GM19035 (cell line): Measurements from ENCODE around the gene SCAP.
"Not testable (repeated sequence)": the region's sequence is repeated elsewhere in the genome, so short reads cannot be mapped to it uniquely, and the experiment has no call there.

Experiments
- ATAC-seq: cut with Tn5 transposase; IDR thresholded peaks from one replicate; pipeline ENCODE4 v1.9.1; 2021; ENCODE audit not compliant: unreplicated experiment

Gene SCAP

DNA sequence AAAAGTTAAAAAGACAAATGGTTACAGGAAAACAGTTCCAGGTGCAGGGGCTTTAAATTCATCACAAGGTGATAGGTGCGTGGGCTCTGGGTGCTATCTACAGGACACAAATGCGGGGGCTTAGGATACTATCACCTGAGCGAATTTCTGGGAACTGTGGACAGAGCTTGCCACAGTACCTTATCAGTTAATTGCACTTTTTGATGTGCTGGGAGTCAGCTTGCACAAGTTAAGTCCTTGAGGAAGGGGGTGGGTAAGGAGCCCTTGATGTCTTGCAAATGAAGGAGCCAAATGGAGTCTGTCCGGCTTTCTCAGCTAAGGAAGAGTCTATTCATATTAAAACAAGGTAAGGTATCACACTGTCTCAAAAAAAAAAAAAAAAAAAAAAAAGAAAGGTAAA is 6.0 kb upstream of the SCAP start:
- not testable (repeated sequence) for ATAC-seq

DNA sequence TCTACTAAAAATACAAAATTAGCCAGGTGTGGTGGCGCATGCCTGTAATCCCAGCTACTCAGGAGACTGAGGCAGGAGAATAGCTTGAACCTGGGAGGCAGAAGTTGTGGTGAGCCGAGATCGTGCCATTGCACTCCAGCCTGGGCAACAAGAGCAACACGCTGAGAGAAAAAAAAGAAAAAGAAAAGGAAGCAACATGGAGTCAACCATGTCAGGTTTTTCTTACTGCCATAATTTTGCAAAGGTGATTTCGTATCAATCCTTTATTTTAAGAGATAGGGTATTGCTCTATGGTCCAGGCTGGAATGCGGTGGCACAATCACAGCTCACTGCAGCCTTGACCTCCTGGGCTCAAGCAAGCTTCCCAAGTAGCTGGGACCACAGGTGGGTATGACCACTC is 4.5 kb upstream of the SCAP start:
- ATAC-seq: not testable (repeated sequence)

DNA sequence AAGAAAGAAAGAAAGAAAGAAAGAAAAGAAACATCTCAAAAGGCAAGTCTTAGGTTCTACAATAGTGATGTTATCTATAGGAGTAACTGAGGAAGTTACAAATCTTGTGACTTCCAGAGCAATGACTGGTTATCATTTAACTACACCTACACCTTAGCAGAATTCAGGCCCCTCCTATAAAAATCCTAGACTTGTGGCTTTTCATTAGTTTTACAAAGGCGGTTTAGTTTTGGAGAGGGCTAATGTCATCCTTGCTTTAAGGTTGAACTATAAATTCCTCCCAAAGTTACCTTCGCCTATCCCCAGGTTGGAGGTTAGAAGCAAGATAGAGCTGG is 4.1 kb upstream of the SCAP start:
- ATAC-seq: no peak

DNA sequence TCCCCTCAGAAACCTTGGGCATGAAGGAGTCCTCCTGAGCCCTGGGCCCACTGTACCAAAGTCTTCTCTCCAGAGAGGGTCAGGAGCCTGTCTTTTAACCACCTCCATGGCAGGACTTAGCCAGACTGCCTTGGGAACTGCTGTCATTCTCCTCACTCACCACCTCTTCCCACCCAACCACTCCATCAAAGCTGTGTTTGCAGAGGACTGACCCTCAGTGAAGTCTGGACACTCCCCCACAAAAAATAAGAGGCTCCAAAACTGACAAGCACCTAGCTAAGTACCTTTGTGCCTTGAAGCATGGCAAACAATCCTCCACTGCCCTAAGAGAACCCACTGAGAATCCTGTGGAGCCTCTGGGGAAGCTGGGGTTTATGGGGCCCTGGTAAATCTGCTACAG is 2.3 kb upstream of the SCAP start:
- no peak for ATAC-seq

DNA sequence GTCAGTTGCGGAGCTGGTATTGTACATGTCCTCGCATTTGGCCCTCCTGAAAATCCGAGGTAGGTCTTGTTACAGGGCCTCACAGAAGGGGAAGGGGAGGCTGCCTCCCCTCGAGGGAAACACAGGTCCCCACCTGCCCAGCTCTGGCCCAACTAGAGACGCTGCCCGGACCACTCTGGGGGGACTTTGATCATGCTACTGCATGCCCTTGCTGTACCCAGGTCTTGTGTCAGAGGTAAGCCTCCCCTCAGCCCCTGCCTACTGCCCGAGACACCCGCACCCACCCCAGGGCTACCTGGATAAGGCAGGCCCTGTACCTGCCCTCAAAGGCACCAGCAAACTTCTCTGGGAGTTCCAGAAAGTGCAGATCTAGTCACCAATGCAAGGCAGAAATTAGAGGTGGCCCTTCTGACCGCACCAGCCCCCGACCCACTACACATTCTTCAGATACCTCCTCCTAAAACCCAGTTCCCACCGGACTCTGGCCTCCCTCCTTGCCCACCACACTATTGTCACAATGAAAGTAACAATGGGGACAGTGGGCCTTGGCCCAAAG is 981 bp upstream of the SCAP start:
- ATAC-seq: no peak

DNA sequence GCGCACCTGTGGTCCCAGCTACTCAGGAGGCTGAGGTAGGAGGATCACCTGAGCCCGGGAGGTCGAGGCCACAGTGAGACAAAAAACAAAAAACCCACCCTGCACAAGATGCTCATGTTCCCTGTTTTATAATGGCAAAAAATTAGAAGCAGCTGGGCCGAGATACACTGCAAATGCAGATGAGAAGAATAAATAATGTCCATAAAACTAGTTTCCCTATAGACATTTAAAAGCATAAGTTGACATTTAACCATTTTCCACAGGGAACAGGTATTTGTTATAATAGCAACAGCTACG is 537 bp upstream of the SCAP start:
- no peak for ATAC-seq

DNA sequence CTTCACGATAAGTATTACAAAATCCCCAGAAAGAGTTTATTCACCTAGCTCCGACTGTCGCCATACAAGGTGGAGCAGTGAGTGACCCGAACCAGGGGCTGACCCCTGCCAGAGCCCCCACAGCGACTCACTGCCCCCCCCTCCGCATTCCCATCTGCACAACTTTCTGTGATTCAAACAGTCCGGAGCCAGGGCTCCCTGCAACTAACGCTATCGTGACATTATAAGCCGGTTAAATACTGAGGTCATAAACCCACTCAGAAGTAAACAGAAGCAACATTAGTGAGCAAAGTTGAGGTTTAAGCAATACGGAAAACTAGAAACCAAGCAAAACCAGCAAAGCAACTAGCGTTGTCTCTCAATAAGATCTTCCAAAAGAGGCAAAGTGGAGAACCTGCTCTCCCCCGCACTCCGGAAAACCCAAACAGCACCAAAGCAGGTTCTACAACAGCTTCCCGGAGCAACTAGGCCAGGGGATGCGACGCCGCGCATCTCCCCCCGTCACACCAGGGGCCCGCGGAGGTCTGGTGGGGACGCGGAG is 642 bp downstream of the SCAP start:
- ATAC-seq: no peak

DNA sequence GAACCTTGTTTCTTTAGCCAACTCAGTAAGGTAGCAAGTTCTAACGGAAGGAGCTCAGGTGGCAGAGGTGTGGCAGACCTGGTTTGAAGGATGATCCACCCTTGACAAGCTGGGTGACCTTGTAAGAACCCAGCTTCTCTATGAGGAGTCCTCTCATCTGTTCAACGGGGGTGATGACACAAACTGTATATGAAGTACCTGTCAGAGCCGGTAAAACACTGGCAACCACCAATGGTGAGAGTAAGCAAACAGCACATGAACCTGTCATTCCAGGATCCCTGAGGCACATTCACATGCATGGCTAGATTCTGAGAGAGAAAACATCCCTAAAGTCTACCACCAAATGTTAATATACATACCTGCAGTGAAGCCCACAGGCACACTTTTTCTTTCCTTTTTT is 2.4 kb downstream of the SCAP start:
- no peak for ATAC-seq

DNA sequence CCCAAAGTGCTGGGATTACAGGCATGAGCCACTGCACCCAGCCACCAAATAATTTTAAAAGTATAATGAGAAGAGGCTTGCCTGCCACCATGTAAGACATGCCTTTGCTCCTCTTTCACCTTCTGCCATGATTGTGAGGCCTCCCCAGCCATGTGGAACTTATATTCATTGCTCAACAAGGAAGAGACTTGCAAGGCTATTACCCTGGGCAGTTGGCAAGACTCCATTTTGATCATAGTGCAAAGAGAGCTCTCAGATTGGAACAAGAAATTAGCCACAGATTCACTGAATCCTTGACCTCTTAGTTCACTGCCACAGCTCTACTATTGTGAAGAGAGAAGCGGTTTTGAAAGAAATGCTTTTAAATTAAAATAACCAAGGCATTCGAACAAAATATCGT is 6.1 kb downstream of the SCAP start:
- no peak for ATAC-seq

DNA sequence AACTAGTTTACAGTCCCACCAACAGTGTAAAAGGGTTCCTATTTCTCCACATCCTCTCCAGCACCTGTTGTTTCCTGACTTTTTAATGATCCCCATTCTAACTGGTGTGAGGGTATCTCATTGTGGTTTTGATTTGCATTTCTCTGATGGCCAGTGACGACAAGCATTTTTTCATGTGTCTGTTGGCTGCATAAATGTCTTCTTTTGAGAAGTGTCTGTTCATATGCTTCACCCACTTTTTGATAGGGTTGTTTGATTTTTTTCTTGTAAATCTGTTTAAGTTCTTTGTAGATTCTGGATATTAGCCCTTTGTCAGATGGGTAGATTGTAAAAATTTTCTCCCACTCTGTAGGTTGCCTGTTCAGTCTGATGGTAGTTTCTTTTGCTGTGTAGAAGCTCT is 7.4 kb downstream of the SCAP start:
- not testable (repeated sequence) for ATAC-seq

DNA sequence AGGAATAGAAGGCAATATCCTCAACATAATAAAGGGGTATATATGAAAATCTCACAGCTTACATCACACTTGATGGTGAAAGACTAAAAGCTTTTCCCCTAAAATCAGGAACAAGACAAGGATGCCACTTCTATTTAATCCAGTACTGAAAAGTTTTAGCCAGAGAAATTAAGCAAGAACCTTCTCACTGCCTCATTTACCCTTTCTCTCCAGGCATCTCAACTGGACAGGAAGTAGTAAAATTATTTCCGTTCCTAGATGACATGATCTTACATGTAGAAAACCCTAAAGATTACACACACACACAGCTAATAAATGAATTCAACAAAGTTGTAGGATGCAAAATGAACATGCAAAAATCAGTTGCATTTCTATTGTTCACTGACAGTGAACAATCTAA is 11.2 kb downstream of the SCAP start:
- no peak for ATAC-seq

DNA sequence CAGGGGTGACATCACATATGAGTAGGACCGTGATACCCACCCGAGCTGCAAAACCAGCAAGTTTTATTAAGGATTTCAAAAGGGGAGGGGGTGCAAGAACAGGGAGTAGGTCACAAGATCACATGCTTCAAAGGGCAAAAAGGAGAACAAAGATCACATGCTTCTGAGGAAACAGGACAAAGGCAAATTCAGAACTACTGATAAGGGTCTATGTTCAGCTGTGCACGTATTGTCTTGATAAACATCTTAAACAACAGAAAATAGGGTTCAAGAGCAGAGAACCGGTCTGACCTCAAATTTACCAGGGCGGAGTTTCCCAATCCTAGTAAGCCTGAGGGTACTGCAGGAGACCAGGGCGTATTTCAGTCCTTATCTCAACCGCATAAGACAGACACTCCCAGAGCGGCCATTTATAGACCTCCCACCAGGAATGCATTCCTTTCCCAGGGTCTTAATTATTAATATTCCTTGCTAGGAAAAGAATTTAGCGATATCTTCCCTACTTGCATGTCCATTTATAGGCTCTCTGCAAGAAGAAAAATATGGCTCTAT is 16.1 kb downstream of the SCAP start:
- not testable (repeated sequence) for ATAC-seq

DNA sequence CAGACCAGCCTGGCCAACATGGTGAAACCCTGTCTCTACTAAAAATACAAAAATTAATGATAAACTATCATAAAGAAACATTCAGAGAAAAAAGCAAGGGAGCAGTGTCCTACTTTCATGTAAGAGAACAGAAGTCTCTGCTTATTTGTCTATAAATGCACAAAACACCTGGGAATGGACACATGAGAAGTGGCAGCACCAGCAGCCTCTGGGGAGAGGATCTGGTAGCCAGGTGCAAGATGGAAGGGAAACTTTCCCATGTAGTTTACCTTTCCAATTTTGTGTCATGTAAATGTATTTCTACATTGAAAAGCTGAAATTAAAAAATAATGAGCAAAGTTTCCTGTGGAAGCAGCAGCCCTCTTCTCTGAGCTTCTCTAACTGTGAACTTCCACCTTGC is 18.8 kb downstream of the SCAP start:
- no peak for ATAC-seq

DNA sequence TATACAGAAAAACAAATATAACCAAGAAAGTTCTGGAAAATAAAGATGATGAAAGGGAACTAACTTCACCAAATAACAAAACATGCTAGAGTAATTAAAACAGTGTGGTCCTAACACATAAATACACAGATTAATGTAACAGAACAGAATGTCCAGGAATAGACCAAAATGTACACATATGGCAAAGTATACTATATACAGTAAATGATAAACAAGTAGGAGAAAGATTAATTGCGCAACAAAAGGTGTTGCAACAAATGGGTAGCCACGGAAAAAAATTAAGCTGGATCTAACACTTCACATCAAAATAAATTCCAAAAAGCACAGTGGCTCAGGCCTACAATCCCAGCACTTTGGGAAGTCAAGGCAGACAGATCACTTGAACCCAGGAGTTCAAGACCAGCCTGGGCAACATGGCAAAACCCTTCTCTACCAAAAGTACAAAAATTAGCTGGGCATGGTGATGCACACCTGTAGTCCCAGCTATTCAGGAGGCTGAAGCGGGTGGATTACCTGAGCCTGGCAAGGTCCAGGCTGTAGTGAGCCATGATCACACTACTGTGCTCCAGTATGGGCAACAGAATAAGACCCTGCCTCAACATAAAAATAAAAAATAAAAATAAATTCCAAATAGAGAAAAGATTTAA is 19.8 kb downstream of the SCAP start:
- no peak for ATAC-seq

DNA sequence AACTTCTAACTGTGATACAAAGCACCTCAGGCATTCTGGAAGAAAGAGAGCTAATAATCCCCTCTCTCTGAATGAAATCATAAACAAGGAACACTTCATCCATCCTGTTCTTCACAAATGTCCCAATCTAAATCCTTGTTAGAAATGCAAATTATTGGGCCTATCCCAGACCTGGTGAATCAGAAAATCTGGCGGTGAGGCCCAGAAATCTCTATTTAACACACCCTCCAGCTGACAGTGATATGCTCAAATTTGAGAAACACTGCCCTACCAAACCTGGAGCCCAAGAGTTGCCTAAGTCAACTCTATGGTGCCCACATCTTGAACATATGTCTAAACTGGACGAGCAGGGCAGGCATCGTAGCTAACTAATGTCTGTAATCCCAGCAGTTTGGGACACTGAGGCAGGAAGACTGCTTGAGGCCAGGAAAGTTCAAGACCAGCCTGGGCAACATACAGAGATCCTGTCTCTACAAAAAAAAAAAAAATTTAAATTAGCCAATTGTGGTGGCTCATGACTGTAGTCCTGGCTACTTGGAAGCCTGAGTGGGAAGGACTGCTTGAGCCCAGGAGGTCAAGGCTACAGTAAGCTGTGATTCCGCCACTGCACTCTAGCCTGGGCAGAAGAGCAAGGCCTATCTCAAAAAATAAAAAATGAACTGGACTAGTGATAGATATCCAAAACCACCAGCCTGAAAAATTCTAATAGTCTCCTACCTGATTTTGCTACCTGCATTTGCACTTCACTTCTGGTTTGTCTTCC is 23.1 kb downstream of the SCAP start:
- ATAC-seq: no peak

DNA sequence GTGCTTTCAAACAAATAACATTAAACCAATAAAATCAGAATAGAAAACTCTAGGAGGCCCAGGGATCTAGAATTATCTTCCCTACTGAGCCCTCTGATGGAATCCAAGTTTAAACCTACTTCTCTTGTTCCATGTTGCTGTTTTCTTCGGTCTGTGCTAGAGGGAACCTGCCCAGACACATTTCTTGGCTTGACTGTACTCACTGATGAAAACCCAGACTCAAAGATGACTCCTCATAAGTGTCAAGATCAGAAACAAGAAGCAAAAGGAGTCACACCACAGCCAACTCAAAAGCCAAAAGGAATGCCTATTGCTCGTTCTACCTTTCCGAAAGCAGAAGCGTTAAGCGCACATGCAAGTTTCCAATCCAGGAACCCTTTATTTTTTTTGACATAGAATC is 31.6 kb downstream of the SCAP start:
- no peak for ATAC-seq

DNA sequence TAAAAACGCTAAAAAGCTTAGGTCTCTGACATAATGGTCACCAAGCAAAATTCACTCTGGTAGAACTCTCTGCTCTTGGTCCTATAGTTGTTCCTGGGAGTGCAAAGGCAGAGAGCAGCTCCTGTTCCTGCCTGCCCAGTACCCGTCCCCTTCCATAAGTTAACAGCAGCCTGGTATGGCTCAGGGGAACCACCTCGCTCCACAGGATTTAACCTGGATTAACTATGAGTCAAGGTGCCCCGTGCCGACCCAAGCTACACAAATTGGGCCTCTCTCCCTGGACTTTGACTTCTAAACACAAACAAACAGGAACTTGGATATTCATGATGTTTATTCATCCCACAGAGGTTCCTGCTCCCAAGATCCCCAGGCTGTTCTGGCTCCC is 32.1 kb downstream of the SCAP start:
- no peak for ATAC-seq

DNA sequence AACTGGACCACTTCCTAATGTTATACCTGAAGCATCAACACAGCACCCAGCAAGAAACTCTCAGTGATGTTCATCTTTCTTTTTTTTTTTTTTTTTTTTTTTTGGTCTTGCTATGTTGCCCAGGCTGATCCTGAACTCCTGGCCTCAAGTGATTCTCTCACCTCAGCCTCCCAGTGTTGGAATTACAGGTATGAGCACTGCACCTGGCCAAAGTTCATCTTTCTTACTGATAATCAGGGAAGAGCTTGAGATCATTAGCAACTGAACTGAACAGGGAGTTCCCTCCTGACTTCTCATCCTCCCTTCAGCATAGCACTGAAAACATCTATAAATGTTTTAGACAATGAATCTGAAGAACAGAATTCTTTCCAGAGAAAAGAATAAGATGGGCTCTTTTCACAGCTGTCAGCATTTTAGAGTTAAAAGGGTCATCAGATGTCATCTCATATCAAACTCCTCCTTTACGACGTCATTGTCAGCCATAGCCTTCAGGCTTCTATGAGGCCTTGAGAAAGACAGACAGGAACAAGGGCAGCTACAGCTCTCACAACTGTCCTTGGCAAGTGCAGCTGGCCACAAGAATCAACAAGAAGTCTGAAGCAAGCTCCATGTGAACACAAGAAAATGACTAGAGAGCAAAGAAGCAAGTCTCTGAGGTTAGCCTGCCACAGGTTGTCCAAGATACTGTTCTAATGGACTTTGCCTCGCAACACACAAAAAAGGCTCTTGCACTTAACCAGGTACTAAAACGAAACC is 33.8 kb downstream of the SCAP start:
- ATAC-seq: no peak

DNA sequence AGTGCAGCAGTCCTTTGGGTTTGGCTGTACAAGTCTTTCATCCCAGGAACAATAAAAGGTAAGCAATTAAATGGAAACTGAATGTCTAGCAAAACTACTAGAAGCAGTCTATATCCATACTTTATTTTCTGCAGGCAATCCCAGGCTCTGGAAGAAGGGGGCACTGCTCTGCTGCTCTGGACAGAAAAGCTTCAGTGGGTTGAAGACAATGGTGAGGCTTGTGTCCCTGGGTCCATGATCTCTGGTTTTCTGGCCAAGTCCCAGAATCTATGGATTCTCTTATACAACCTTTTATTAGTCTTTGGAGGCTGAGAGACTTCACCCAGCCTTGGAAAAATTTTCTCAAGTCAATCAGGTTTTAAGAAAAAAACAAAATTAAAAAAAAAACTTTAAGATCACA is 35.6 kb downstream of the SCAP start:
- ATAC-seq: no peak

DNA sequence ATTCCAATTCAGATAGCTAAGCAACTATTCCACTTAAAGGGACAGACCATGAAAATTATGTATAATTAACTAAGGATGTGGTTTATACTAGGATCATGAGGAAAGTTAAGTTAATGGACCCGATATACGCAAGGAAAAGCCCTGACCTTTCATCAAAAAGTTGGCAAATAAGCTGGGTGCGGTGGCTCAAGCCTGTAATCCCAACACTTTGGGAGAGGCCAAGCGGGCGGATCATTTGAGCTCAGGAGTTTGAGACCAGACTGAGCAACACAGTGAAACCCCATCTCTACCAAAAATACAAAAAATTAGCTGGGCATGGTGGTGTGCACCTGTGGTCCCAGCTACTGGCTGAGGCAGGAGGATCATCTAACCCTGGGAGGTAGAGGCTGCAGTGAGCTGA is 39.6 kb downstream of the SCAP start:
- ATAC-seq: no peak

DNA sequence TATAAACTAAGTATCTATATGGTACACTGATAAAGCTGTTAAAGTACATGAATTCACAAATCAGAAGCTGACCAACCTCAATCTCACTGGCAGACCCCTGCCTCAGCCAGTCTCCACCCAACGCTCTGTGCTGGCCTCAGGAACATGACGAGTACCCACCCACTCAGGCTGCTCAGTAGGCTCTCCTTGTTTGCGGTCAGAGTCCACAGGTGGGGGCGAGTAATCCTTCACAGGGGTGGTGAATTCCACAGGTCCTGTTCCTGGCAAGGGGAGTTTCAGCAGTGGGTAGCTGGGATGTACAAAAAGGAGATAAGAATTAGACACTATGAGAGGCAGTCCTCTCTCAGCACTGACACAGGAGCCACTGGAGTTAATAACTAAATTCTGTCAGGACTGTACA is 40.9 kb downstream of the SCAP start:
- ATAC-seq: no peak

DNA sequence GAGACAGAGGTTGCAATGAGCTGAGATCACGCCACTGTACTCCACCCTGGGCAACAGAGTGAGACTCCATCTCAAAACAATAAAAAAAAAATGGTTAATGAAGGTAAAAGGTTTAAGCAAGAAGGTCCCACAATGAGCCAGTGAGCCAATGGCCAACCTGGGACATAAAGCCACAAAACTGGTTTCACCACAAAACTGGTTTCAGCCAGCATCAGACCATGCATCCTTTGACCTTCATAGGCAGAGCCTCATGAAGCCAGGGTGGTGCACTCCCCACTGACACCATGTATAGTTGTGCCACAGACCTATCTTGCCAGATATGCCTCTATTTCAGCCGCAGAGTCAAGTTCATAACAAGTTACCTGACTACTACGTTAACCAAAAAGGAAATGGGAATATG is 41.9 kb downstream of the SCAP start:
- no peak for ATAC-seq
